ENCODE results near the gene NDRG2.

NDRG2 gene

GRCh38 chr14:21037156-21037555 lies 12.3 kb upstream of the NDRG2 start:
- no peaks in the 10 kb centered on the region for H4K20me1 ChIP-seq
- no peak for TF ChIP-seq Cebpa-rat (IDR thresholded peaks at IDR 0.05)
- H3K9ac ChIP-seq = no peak overlapping the region
- no peak overlapping the region for H3K4me3 ChIP-seq
- H3K4me2 ChIP-seq = no peak overlapping the region
- no peaks in the 10 kb centered on the region for H3K9me3 ChIP-seq
- no peaks in the 10 kb centered on the region for H3K27me3 ChIP-seq
- no peaks in the 10 kb centered on the region for H3K4me1 ChIP-seq
- H3K27ac ChIP-seq = no peak overlapping the region
- H3K36me3 ChIP-seq = no peaks in the 10 kb centered on the region

GRCh38 chr14:21036751-21037150 lies 11.9 kb upstream of the NDRG2 start:
- Histone ChIP-seq H3K4me1 (no peaks in the 10 kb centered on the region), H3K9ac (no peak overlapping the region), H3K4me2 (no peak overlapping the region), H3K36me3 (no peaks in the 10 kb centered on the region), H3K27ac (no peak overlapping the region), H3K4me3 (no peak overlapping the region), H3K9me3 (no peaks in the 10 kb centered on the region), H4K20me1 (no peaks in the 10 kb centered on the region), H3K27me3 (no peaks in the 10 kb centered on the region)
- no peak for TF ChIP-seq Cebpa-rat (IDR thresholded peaks at IDR 0.05)

GRCh38 chr14:21034707-21035106 lies 9.8 kb upstream of the NDRG2 start, which contains the start of gene RNASE13:
Gene RNASE13 (minus strand): TSS chr14:21034807. CDS start chr14:21034288, 519 bp downstream.
- Histone ChIP-seq H3K4me2 (no peak within 1 kb of the TSS), H3K9me3 (no peaks in the 10 kb centered on the region), H3K4me3 (no peak within 1 kb of the TSS), H3K9ac (no peak within 1 kb of the TSS), H3K4me1 (no peaks in the 10 kb centered on the region), H4K20me1 (no peaks in the 10 kb centered on the region), H3K27me3 (no peaks in the 10 kb centered on the region), H3K27ac (no peak within 1 kb of the TSS), H3K36me3 (no peaks in the 10 kb centered on the region)
- no peak for TF ChIP-seq Cebpa-rat (IDR thresholded peaks at IDR 0.05)

GRCh38 chr14:21033133-21033698 lies 8.4 kb upstream of the NDRG2 start:
- Histone ChIP-seq H3K4me3 (no peak overlapping the region), H3K9ac (no peak overlapping the region)
- TF ChIP-seq Cebpa-rat (IDR thresholded peaks at IDR 0.05) = no peak

GRCh38 chr14:21032326-21033132 lies 7.7 kb upstream of the NDRG2 start:
- Histone ChIP-seq H3K27me3 (no peaks in the 10 kb centered on the region), H3K4me3 (no peak overlapping the region), H3K4me2 (no peak overlapping the region), H3K9me3 (no peaks in the 10 kb centered on the region), H3K27ac (no peak overlapping the region), H3K4me1 (no peaks in the 10 kb centered on the region), H3K9ac (no peak overlapping the region), H4K20me1 (no peaks in the 10 kb centered on the region), H3K36me3 (no peaks in the 10 kb centered on the region)
- no peak for TF ChIP-seq Cebpa-rat (IDR thresholded peaks at IDR 0.05)

More at GRCh38 chr14:21033133-21033698, 8.4 kb upstream of the NDRG2 start:
- H4K20me1 ChIP-seq = no peaks in the 10 kb centered on the region
- H3K27ac ChIP-seq = no peak overlapping the region
- no peaks in the 10 kb centered on the region for H3K27me3 ChIP-seq
- no peak overlapping the region for H3K4me2 ChIP-seq
- no peaks in the 10 kb centered on the region for H3K36me3 ChIP-seq
- no peaks in the 10 kb centered on the region for H3K9me3 ChIP-seq
- H3K4me1 ChIP-seq = no peaks in the 10 kb centered on the region

DNA sequence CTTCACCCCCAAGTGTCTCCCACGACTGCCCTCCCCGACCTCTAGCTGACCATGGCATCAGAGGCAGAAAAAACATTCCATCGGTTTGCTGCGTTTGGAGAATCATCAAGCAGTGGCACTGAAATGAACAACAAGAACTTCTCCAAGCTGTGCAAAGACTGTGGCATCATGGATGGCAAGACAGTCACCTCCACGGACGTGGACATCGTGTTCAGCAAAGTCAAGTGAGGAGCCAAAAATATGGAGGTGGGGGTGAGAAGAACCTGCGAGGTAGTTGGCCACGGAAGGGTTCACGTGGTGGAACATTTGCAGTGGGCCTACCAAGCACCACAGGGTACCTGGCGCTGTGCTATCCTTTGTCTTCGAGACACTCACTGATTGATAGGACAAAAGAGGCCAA lies 5.7 kb upstream of the NDRG2 start:
- Histone ChIP-seq H3K9me3 (no peaks in the 10 kb centered on the region), H3K4me1 (peaks cover 13% of the 10 kb centered on the region), H3K4me3 (no peak overlapping the region), H4K20me1 (no peaks in the 10 kb centered on the region), H3K9ac (no peak overlapping the region), H3K27ac (no peak overlapping the region), H3K36me3 (no peaks in the 10 kb centered on the region), H3K27me3 (no peaks in the 10 kb centered on the region), H3K4me2 (no peak overlapping the region)
- TF ChIP-seq Cebpa-rat (IDR thresholded peaks at IDR 0.05) = no peak

DNA sequence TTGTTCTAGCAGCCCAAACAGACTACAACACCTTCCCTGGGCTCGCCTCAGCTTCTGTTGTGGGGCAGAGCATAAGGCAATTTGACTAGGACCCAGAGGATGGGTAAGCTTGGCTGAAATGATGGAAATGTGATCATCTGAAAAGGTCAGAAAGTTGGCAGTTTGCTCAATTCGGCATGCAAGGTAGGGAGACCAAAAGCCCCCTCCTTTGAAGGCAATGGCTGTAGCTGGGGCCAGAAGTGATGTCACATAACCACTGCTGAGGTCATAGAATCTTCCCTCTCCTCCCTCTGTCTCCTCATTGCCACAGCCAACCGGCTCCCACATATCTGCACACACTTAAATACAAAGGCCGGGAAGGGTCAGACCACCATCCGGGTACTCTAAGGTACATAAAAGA lies 5.1 kb upstream of the NDRG2 start, which contains the start of gene TPPP2:
Gene TPPP2 (plus strand): TSS at position 301 of the 400 bp plus-strand sequence. CDS start 365 bp downstream, outside the sequence.
- Histone ChIP-seq H3K4me3 (no peak within 1 kb of the TSS), H3K9me3 (no peaks in the 10 kb centered on the region), H3K9ac (no peak within 1 kb of the TSS), H3K27ac (no peak within 1 kb of the TSS), H3K4me1 (peaks cover 13% of the 10 kb centered on the region), H4K20me1 (no peaks in the 10 kb centered on the region), H3K36me3 (no peaks in the 10 kb centered on the region), H3K4me2 (no peak within 1 kb of the TSS), H3K27me3 (no peaks in the 10 kb centered on the region)
- no peak for TF ChIP-seq Cebpa-rat (IDR thresholded peaks at IDR 0.05)

DNA sequence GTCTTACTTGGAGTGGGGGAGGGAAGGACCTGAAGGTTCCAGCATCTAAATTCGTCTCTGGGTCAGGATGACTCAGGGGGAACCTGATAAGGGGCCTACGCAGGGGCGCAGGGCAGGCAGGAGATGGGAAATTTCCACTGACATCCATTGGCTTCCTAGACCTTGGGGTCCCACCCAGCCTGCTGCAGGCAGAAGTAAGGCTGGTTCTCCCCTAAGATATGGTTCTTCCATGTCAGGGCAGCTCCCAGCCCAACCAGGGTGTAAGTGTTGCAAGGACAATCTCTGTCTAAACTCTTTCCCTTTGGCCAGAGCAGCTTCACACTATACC lies 2.1 kb upstream of the NDRG2 start:
- H3K27me3 ChIP-seq = no peaks in the 10 kb centered on the region
- H3K36me3 ChIP-seq = no peaks in the 10 kb centered on the region
- no peaks in the 10 kb centered on the region for H3K9me3 ChIP-seq
- no peak for TF ChIP-seq Cebpa-rat (IDR thresholded peaks at IDR 0.05)
- H4K20me1 ChIP-seq = no peaks in the 10 kb centered on the region
- no peak overlapping the region for H3K4me3 ChIP-seq
- no peak overlapping the region for H3K27ac ChIP-seq
- H3K4me2 ChIP-seq = no peak overlapping the region
- no peak overlapping the region for H3K9ac ChIP-seq
- peaks cover 30% of the 10 kb centered on the region for H3K4me1 ChIP-seq

GRCh38 chr14:21026274-21026987 lies 1.6 kb upstream of the NDRG2 start:
- no peak overlapping the region for H3K9ac ChIP-seq
- no peak overlapping the region for H3K4me3 ChIP-seq
- no peak overlapping the region for H3K27ac ChIP-seq
- peak overlapping the region; percentile 94 for H3K4me2 ChIP-seq
- H3K27me3 ChIP-seq = no peaks in the 10 kb centered on the region
- H4K20me1 ChIP-seq = no peaks in the 10 kb centered on the region
- peaks cover 30% of the 10 kb centered on the region for H3K4me1 ChIP-seq
- no peak for TF ChIP-seq Cebpa-rat (IDR thresholded peaks at IDR 0.05)
- no peaks in the 10 kb centered on the region for H3K9me3 ChIP-seq
- H3K36me3 ChIP-seq = 0 out of 2 replicates have a peak, but pooled peaks cover 2% of the 10 kb centered on the region

Data from BLaER1 (cell line).